22Rv1 (cell line): ENCODE results near the gene L3HYPDH.

Source experiments
- H3K27ac ChIP-seq: fragments of 450-650 bp; 2 replicates; pipeline ENCODE4 v1.5.1; 2017
- ZFX ChIP-seq: fragments of 450-650 bp; IDR thresholded peaks from 2 replicates; pipeline ENCODE4 v1.6.1; 2017; ENCODE audit warnings: antibody characterized with exemption, borderline replicate concordance
- TF ChIP-seq, protein P1 (sequence below): fragments of 450-650 bp; IDR thresholded peaks from 2 replicates; pipeline ENCODE4 v1.5.1; 2017; ENCODE audit warnings: mild to moderate bottlenecking

The L3HYPDH gene

DNA sequence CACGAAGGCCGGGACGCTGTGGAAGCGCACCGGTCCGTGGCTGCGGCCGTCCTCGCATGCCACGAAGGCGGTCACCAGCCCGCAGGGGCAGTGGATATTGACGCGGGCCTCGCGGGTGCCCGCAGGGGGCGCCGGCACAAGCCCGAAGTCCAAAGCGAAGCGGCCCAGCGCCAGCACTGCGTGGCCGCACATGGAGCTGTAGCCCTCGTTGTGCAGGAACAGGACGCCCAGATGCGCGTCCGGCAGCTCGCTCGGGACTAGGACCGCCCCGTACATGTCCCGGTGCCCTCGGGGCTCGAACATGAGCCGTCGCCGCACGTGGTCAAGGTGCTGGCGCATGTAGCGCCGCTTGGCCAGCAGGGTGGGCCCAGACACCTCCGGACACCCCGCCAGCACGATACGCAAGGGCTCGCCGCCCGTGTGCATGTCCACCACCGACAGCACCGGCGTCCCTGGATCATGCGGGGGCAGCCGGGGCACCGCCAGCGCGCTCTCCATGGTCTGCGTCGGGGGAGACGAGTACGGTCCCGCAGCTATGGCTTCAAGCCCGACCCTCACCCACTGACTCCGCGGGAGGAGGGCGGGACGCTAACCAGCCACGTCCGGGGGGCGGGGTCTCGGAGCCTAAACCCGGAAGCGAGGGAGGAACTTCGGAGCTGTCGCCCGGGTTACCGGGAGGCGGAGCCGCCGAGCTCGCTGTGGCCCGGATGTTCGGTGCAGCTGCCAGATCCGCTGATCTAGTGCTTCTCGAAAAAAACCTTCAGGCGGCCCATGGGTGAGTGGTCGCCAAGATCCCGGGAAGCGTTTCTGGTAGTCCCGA, at the start of gene L3HYPDH, which contains the start of gene JKAMP:
Gene L3HYPDH, minus strand, starts transcription at position 590 of the 820 bp plus-strand sequence. Its CDS starts 92 bp downstream, at position 498.
Gene JKAMP, plus strand, starts transcription at position 699 of the 820 bp plus-strand sequence. Its CDS starts 73 bp downstream, at position 772.
- TF ChIP-seq ZFX, result no peak
- TF ChIP-seq, protein P1, sequence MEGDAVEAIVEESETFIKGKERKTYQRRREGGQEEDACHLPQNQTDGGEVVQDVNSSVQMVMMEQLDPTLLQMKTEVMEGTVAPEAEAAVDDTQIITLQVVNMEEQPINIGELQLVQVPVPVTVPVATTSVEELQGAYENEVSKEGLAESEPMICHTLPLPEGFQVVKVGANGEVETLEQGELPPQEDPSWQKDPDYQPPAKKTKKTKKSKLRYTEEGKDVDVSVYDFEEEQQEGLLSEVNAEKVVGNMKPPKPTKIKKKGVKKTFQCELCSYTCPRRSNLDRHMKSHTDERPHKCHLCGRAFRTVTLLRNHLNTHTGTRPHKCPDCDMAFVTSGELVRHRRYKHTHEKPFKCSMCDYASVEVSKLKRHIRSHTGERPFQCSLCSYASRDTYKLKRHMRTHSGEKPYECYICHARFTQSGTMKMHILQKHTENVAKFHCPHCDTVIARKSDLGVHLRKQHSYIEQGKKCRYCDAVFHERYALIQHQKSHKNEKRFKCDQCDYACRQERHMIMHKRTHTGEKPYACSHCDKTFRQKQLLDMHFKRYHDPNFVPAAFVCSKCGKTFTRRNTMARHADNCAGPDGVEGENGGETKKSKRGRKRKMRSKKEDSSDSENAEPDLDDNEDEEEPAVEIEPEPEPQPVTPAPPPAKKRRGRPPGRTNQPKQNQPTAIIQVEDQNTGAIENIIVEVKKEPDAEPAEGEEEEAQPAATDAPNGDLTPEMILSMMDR, result peak; percentile 72
- H3K27ac ChIP-seq, result peak within 1 kb of the TSS; percentile 91

DNA sequence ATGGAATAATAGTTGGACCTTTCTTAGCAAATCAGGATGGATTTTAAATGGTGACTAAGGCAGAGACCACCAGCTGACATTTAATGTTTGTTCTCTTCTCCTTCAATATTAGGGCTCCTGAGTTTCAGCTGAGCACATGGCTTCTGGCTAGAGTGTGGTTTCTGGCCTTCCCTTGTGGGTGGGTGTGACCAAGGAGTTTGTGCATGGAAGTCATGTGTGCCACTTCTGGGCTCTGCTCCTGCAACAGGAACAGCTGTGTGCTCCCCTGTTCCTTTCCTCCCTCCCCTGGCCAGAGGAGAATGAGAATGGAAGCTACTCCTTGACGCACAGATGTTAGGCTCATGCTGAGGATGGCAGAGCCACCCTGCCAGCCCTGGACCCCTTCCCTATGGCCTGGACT, 48.2 kb upstream of the L3HYPDH start:
- TF ChIP-seq, protein P1, result no peak
- no peak for TF ChIP-seq ZFX
- H3K27ac ChIP-seq, result no peak overlapping the region

DNA sequence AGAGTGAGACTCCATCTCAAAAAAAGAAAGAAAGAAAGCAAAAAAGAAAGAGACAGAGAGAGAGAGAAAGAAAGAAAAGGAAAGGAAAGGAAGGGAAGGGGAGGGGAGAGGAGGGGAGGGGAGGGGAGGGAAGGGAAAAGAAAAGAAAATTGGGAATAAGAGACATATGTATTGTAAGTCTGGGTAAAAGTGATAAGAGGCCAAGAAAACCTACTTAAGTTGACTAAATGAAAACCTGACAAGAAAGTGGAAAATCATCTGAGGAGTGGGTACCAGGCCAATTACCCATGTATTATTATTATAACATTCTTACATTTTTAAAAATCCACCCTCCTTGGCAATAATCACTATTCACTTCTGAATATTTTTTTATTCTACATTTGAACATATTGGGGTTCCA, 46.1 kb upstream of the L3HYPDH start:
- no peak overlapping the region for H3K27ac ChIP-seq

DNA sequence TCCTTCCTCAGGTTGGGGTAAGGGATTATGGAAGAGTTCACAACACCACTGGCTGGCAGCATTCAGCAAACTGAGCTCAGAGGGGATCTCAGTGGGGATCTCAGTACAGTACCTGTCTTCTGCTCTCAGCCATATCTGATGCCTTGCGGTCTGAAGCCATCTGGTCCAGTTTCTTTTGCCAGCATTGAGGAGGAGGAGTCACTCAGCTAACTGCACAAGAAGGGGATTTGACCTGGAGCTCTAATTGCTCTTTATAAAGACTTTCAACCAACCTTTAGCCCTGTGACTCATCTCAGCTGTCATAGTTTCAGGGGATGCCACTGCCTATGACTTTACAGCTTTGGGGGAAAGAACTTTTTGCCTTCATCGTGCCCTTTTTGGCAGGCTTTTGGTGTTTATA, 45.0 kb upstream of the L3HYPDH start:
- no peak for TF ChIP-seq ZFX
- TF ChIP-seq, protein P1, result no peak
- no peak overlapping the region for H3K27ac ChIP-seq

More for the DNA sequence above, 46.1 kb upstream of the L3HYPDH start:
- TF ChIP-seq, protein P1, result no peak
- TF ChIP-seq ZFX, result no peak

DNA sequence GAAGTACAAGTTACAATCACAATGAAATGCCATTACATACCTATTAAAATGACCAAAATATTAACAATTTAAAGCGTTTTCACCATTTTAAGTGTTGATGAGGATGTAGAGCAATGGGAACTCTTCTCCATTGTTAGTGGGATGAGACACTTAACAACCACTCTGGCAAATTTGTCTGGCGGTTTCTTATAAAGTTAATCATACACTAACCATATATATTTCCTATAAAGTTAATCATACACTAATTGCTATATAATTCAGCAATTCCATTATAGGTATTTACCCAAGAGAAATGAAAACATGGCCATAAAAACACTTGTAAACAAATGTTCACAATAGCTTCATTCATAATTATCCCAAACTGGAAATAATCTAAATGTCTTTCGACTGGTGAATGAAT, 36.0 kb upstream of the L3HYPDH start:
- TF ChIP-seq, protein P1, result no peak
- TF ChIP-seq ZFX, result no peak
- H3K27ac ChIP-seq, result no peak overlapping the region

DNA sequence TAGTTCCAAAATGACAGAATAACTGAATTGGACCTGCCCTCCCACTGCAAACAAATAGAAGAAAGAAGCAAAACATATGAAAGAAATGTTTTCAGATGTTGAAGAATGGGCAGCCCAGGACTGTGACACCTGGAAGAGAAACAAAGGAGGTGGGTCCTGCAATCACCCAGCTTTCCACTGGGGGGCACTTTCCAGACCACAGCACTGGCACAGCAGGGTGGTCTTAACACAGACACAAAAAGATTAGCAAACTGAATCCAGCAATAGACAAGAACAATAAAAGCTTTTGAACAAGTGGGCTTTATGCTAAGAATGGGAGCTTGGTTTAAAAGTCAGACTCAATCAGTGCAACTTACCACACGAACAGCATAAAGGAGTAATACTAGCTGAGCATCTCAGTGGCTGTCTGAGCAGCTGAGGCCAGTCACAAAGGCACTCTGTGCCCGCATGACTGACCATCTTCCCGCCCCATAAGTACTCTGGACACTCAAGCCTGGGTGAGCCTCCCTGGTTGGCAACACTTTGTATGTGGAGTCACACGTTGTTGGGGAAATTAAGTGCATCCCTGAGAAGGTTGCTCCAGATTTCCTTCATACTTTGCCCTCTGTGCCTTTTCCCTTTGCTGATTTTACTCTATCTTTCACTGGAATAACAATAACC, 27.8 kb upstream of the L3HYPDH start:
- H3K27ac ChIP-seq, result no peak overlapping the region
- TF ChIP-seq ZFX, result no peak
- TF ChIP-seq, protein P1, result peak; percentile 79

DNA sequence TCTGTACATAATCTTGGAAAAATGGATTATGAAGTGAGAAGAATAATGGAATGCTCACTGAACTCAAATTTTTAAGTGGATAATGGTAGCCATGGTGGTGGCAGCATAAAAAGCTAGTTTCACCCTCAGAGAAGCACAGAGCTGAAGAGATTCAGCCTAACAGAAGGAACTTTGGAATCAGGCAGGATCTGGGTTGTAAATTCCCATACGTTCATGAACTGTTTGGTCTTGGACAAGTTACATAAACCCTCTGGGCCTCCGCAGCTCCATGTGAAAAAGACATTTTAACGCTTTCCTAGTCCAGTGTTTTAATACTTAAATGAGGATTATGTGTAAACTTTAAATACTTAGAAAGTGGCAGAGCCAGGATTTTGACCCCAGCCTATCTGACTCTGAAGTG, 26.8 kb upstream of the L3HYPDH start:
- no peak overlapping the region for H3K27ac ChIP-seq
- no peak for TF ChIP-seq ZFX
- TF ChIP-seq, protein P1, result no peak
